GM19324 (cell line): ENCODE results near the gene FOXN1.

Experiments
- ATAC-seq: cut with Tn5 transposase; IDR thresholded peaks from one replicate; pipeline ENCODE4 v1.9.1; 2021; ENCODE audit warnings: mild to moderate bottlenecking, moderate library complexity; ENCODE audit not compliant: unreplicated experiment, low FRiP score

Gene FOXN1

DNA sequence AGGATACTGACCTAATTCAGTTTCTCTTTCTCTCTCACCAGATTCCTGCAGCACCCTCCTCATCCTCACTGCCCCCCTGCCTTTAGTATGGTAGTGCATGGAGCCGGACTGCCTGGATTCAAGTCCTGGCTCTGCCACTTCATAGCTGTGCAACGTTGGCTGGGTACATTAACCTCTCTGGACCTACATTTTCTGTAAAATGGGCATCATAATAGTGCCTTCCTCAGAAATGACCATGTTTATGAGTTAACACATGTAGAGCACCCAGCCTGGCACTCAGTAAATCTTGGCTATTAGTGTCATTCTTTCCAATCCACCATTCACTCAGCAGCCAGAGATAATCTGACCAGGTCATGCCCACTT is 39.0 kb downstream of the FOXN1 start:
- no peak for ATAC-seq

DNA sequence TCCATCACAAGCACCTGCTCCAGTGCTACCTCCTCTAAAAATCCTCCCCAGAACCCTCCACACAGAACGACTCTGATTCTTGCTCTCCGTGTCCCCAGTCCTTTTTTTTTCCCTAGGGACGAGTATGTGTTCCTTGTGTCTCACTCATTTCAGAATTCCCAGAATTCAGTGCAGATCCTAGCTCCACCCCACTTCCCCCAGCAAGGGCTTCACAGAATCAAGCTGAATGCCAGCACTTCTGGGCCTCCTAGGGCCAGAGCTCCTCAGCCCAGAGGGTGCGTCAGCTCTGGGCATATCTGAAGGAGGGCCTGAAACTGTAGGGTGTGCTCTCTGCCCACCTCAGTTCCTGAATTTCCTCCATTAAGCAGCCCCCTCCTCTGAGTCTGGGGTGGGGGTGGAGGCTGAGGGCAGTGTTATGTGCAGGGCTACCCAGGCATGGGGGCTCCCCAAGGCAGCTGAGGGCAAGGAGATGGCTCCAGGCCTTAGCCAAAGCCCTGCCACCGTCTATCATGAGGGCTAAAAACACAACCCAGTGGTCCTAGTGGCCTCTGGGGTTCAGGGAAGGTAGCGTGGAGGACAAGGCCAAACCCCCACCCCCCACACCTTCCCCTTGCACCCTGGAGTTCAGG is 39.8 kb downstream of the FOXN1 start:
- ATAC-seq, result no peak

GRCh38 chr17:28547096-28547622 is 41.0 kb downstream of the FOXN1 start:
- ATAC-seq, result no peak

GRCh38 chr17:28547623-28548416 is 41.7 kb downstream of the FOXN1 start:
- peak; percentile 40 for ATAC-seq

GRCh38 chr17:28548417-28549130 is 42.4 kb downstream of the FOXN1 start:
- no peak for ATAC-seq

GRCh38 chr17:28549236-28550132 is 43.3 kb downstream of the FOXN1 start:
- ATAC-seq, result no peak

DNA sequence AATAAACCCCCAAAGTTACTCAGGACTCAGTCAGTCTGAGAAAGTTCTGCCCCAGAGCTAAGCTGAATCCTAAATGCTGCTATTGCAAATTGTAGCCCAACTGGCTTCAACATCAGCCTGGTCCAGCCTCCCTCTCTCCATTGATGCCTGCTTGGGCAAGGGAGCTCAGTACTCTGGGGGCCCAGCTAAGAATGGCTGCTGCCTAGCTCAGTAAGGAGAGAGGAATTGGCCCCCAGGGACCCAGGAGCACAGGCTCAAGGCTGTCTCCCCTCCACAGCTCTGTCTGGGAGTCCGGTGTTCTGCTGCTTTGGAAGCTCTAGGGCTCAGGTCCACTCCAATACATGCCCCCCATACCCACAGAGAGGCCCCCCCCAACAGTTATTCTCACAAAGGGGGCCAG is 44.7 kb downstream of the FOXN1 start:
- no peak for ATAC-seq

GRCh38 chr17:28551421-28552175 is 45.5 kb downstream of the FOXN1 start:
- no peak for ATAC-seq

- ATAC-seq, result peak; percentile 66
These were observed 46.2 kb downstream of the FOXN1 start, which contains the start of gene UNC119 for GRCh38 chr17:28552176-28552999. UNC119 (minus strand) TSS chr17:28552624; CDS start chr17:28552557, 67 bp downstream.

DNA sequence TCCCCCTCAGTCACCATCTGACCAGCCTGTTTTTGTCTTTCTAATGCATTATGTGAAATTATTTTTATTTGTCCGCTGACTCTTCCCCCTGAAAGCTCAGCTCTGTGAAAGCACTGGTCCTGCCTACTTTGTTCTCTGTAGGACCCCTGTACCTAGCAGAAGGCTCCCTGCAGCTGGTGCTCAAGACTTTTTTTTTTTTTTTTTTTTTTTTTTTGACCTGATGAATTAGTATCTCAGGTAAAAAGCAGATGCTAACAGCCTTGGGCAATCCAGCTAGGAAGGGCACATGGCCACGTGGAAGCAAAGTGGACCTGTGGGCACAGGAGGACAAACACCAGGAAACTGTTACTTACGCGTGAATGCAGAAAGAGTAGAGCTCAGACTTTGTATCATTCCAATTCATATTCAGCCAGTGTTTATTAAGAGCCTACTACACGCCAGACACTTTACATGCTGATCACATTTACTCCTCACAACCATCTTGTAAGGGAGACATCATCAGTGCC is 46.9 kb downstream of the FOXN1 start:
- no peak for ATAC-seq

DNA sequence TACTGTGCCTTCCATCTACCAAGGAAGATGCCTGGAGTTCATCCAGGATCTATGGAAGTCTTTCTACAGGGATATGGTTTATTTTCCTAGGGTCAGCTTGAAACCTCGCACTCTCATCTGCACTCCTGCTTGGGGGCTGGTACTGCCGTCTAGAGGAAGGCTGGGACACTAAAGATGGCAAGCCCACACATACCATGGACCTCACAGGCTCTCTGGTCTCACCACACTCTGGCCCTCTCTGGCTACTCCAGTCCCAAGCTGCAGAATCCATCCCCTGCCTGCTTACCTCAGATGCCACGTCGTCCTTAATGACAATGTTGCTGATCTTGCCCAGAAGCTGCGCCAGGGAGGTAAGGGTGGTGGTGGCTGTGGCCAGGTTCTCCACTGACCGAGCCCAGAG is 48.4 kb downstream of the FOXN1 start:
- no peak for ATAC-seq

DNA sequence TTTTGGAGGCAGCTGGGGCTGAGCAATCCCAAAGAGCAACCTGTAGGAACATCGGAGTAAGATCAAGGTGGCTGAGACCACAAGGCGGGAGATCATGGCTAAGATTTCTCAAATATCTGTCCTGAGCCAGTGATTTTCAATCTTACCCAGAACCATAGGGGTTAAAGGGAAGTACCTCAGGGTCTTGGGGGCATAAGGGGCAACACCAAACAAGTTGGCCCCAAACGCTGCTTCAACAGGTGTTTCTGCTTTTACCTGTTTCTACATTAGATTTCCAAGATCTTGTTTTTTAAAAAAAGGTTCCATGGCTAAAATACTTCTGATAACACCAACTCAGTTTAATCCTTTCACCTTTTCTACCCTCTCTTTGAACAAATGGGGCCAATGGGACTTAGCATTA is 48.9 kb downstream of the FOXN1 start:
- ATAC-seq, result no peak

GRCh38 chr17:28563475-28563874 is 57.3 kb downstream of the FOXN1 start:
- no peak for ATAC-seq

GRCh38 chr17:28567604-28568003 is 61.5 kb downstream of the FOXN1 start:
- no peak for ATAC-seq

- ATAC-seq, result no peak
These were observed 63.3 kb downstream of the FOXN1 start for GRCh38 chr17:28569446-28569845.

- peak; percentile 27 for ATAC-seq
These were observed 64.7 kb downstream of the FOXN1 start for GRCh38 chr17:28570716-28571360.

- ATAC-seq, result peak; percentile 94
These were observed 65.4 kb downstream of the FOXN1 start, which contains the start of gene PIGS for GRCh38 chr17:28571361-28572122. PIGS (minus strand) TSS chr17:28571524; CDS start chr17:28571496, 28 bp downstream.
